BE2C (cell line): ENCODE results near the gene PRPS1L1.

Experiments used
- DNase-seq: peaks from one replicate; pipeline ENCODE4 v3.0.0-alpha.2; 2020
- H3K27me3 ChIP-seq: fragments of 250-450 bp; sonication (Bioruptor Pico); 2 replicates; pipeline ENCODE4 v1.5.1; 2020; ENCODE audit warnings: mild to moderate bottlenecking
- H3K36me3 ChIP-seq: fragments of 250-450 bp; sonication (Bioruptor Pico); 2 replicates; pipeline ENCODE4 v1.5.1; 2020; ENCODE audit warnings: mild to moderate bottlenecking
- H3K4me1 ChIP-seq: fragments of 250-450 bp; sonication (Bioruptor Pico); 2 replicates; pipeline ENCODE4 v1.5.1; 2020
- H3K4me3 ChIP-seq: 2 replicates; pipeline ENCODE4 v1.5.1; 2011; ENCODE audit warnings: low read depth, low read length
- H3K9me3 ChIP-seq: fragments of 250-450 bp; sonication (Bioruptor Pico); 2 replicates; pipeline ENCODE4 v1.5.1; 2020
- TF ChIP-seq, protein P1 (sequence below): IDR thresholded peaks from 2 replicates; pipeline ENCODE4 v1.5.1; 2012; ENCODE audit warnings: mild to moderate bottlenecking, low read depth, low read length

The PRPS1L1 gene

DNA sequence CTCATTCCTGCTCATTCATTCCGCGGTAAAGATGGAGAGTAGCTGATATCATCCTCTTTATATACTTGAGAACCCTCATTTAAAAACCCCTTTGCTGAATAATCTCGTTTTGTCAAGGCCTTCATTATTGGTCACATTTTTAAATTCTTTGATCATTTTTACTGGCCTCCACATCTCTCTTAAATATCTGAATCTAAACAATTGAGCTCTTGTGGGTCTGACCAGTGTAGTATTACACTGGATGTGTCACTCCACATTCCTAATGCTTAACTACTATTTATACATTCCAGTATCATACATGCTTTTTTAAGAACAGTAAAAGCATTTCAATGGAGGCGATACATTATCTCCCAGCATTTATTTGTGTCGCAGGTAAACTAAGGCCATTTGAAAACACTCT is 12.6 kb upstream of the PRPS1L1 start:
- DNase-seq, result no peak
- H3K9me3 ChIP-seq, result no peaks in the 10 kb centered on the region
- H3K36me3 ChIP-seq, result no peaks in the 10 kb centered on the region
- no peaks in the 10 kb centered on the region for H3K4me1 ChIP-seq
- H3K27me3 ChIP-seq, result no peaks in the 10 kb centered on the region
- TF ChIP-seq, protein P1, sequence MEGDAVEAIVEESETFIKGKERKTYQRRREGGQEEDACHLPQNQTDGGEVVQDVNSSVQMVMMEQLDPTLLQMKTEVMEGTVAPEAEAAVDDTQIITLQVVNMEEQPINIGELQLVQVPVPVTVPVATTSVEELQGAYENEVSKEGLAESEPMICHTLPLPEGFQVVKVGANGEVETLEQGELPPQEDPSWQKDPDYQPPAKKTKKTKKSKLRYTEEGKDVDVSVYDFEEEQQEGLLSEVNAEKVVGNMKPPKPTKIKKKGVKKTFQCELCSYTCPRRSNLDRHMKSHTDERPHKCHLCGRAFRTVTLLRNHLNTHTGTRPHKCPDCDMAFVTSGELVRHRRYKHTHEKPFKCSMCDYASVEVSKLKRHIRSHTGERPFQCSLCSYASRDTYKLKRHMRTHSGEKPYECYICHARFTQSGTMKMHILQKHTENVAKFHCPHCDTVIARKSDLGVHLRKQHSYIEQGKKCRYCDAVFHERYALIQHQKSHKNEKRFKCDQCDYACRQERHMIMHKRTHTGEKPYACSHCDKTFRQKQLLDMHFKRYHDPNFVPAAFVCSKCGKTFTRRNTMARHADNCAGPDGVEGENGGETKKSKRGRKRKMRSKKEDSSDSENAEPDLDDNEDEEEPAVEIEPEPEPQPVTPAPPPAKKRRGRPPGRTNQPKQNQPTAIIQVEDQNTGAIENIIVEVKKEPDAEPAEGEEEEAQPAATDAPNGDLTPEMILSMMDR, result no peak
- no peak overlapping the region for H3K4me3 ChIP-seq

DNA sequence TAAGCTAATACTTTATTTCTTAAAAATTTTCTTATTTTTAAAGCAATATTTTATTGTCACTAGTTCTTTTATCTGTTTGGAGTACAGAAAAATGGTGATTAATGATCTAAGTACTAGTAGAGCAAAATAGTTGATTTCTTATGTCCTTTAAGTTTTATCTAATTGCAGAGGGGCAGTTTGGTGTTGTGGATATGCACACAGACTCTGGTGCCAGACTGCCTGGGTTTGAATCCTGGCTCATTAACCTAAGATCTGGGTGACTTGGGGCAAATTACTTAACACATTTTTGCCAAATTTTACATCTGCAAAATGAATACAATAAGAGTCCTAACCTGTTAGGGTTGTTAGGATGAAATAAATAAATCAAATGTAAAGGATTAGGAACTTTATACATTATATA is 10.7 kb upstream of the PRPS1L1 start:
- H3K4me1 ChIP-seq, result no peaks in the 10 kb centered on the region
- no peak overlapping the region for H3K4me3 ChIP-seq
- TF ChIP-seq, protein P1, result no peak
- no peak for DNase-seq
- no peaks in the 10 kb centered on the region for H3K36me3 ChIP-seq
- H3K9me3 ChIP-seq, result no peaks in the 10 kb centered on the region
- no peaks in the 10 kb centered on the region for H3K27me3 ChIP-seq

DNA sequence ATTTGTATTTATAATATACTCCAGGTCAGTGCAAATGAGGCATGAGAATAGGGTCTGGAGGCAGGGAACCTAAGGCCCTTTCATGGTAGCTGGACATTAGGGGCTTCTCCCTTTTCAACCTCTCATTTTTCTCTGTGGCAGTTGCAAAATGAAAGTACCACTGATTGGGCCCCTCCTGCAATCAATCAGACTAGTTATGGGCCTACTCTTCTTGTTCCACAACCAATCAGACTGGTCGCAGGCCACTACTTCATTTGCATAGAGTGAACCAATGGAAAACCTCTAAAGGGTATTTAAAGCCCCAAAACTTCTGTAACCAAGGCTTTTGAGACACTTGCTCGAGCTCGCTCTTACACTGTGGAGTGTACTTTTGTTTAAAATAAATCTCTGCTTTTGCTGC is 10.0 kb upstream of the PRPS1L1 start:
- no peaks in the 10 kb centered on the region for H3K27me3 ChIP-seq

DNA sequence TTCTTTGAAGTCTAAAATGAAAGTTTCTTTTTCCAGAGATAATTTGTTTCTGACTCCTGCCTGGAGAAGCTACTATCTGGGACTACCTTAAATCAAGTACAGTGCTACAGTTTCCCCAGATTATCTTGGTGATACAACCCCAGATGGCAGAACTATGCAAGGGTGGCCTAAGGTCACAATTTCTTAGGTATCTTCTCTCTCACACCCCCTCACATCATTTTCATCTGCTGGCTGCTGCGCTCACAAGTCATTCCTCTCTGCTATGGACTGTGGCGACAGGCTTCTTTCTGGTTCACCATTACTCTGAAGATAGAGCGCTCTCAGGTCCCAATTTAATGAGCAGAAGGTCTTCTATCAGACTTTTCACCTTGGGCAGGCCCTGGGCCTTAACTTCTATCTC is 9.1 kb upstream of the PRPS1L1 start:
- no peaks in the 10 kb centered on the region for H3K4me1 ChIP-seq
- H3K27me3 ChIP-seq, result no peaks in the 10 kb centered on the region
- H3K36me3 ChIP-seq, result no peaks in the 10 kb centered on the region
- no peak overlapping the region for H3K4me3 ChIP-seq
- no peaks in the 10 kb centered on the region for H3K9me3 ChIP-seq
- TF ChIP-seq, protein P1, result no peak
- no peak for DNase-seq

More for the DNA sequence above, 10.0 kb upstream of the PRPS1L1 start:
- Histone ChIP-seq H3K4me3 (no peak overlapping the region), H3K9me3 (no peaks in the 10 kb centered on the region), H3K36me3 (no peaks in the 10 kb centered on the region), H3K4me1 (no peaks in the 10 kb centered on the region)
- TF ChIP-seq, protein P1, result no peak
- DNase-seq, result peak; percentile 12

DNA sequence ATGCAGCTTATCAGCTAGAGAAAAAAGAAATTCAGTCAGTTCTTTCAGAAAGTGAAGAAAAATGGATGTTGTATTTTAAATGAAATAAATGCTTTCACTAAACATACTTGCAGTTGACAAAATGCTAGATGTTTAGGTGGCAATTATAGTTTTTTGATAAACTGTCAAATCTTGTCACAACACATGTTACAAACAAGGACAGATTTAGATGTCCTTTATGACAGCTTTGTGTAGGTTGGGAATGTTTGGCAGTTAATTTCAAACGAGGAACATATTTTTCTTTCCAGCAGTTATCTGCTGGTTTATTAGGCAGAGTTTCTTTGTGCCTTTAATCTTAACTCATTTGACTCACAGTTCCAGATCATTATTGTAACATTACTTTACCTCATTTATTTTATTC is 3.1 kb upstream of the PRPS1L1 start:
- Histone ChIP-seq H3K9me3 (no peaks in the 10 kb centered on the region), H3K4me1 (no peaks in the 10 kb centered on the region), H3K4me3 (no peak overlapping the region), H3K36me3 (no peaks in the 10 kb centered on the region), H3K27me3 (0 out of 2 replicates have a peak, but pooled peaks cover 4% of the 10 kb centered on the region)
- DNase-seq, result no peak
- TF ChIP-seq, protein P1, result no peak

DNA sequence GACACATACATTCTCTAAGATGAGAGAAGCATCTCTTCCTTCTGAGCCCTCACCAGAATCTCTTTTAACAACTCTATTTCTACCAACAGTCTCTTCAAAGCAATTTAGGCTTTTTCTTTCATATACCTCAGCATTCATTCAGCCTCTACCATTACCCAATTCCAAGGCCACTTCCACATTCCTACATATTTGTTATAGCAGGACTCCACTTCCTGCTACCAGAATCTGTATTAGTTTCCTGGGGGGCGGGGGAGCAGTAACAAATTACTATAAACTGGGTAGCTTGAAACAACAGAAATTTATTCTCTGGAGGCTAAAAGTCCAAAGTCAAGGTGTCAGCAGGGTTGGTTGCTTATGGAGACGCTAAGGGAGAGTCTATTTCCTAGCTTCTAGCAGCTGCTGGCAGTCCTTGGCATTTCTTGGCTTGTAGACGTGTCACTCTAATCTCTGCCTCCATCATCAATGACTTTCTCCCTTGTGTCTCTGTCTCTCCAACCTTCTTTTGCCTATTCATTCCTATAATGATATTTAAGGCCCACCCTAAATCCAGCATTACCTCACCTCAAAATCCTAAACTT is 7.4 kb downstream of the PRPS1L1 start:
- Histone ChIP-seq H3K27me3 (peaks cover 2% of the 10 kb centered on the region), H3K36me3 (no peaks in the 10 kb centered on the region), H3K4me1 (no peaks in the 10 kb centered on the region), H3K4me3 (no peak overlapping the region), H3K9me3 (no peaks in the 10 kb centered on the region)
- TF ChIP-seq, protein P1, result no peak
- DNase-seq, result no peak
